ENCODE results near the gene USE1. TPM values are rescaled to one million over a fixed set of nuclear protein-coding genes. Genes with fewer than 3 reads are reported as not detected.

The USE1 gene
- total and polyA plus RNA-seq, 9 of the 15 experiments (the other 6 are each of a cell fraction or from before 2014, with no cell fraction given): 17.3 to 52.4 (median 34.0) TPM

GRCh38 chr19:17266975-17267788 is 52.0 kb downstream of the USE1 start, which contains the start of gene BABAM1 (continued):
- TF ChIP-seq SP2 (IDR thresholded peaks at IDR 0.05; ENCODE audit: extremely low read depth, low read depth, low read length, poor library complexity, severe bottlenecking) (peak; percentile 32), TEAD1 (CRISPR knock-in tag; IDR thresholded peaks at IDR 0.05) (peak in 1 of 2 experiments; percentile 59; a peak in 1 of 4 replicates), AFF4 (CRISPR knock-in tag; IDR thresholded peaks at IDR 0.05) (no peak), PCBP1 (IDR thresholded peaks at IDR 0.05; ENCODE audit: low read depth, low read length, poor library complexity, severe bottlenecking) (no peak), ZNF134 (CRISPR knock-in tag; conservative IDR thresholded peaks at IDR 0.05) (no peak), CGGBP1 (CRISPR knock-in tag; IDR thresholded peaks at IDR 0.05) (no peak), HDAC2 (IDR thresholded peaks at IDR 0.05) (peak; percentile 84), BCOR (IDR thresholded peaks at IDR 0.05) (no peak), CC2D1A (IDR thresholded peaks at IDR 0.05) (peak; percentile 95), HCFC1 (IDR thresholded peaks at IDR 0.05; ENCODE audit: low read depth, low read length) (peak; percentile 97), SAFB2 (IDR thresholded peaks at IDR 0.05; ENCODE audit: borderline replicate concordance, low read depth, low read length, severe bottlenecking) (no peak), MTF1 (CRISPR knock-in tag; IDR thresholded peaks at IDR 0.05; ENCODE audit: borderline replicate concordance) (no peak), KDM4B (IDR thresholded peaks at IDR 0.05; ENCODE audit: borderline replicate concordance in 2 of 2, low read depth in 1 of 2) (peak in 1 of 2 experiments; percentile 69; a peak in 1 of 4 replicates), PHB2 (IDR thresholded peaks at IDR 0.05; ENCODE audit: low read depth) (no peak), NFRKB (IDR thresholded peaks at IDR 0.05; ENCODE audit: low read depth) (peak; percentile 58; the same call in 1 of the 2 replicates), SP1 (CRISPR knock-in tag; IDR thresholded peaks at IDR 0.05) (peak; percentile 69), ZBED1 (IDR thresholded peaks at IDR 0.05) (no peak), YY1 (IDR thresholded peaks at IDR 0.05; ENCODE audit: borderline replicate concordance in 1 of 3, control insufficient read depth in 1 of 3, extremely low read depth in 1 of 3, insufficient read depth in 3 of 3, insufficient read length in 1 of 3, insufficient replicate concordance in 2 of 3, low read depth in 1 of 3, low read length in 2 of 3) (peak; percentile 81 to 98 (median 97)), SMAD3 (CRISPR knock-in tag; conservative IDR thresholded peaks at IDR 0.05) (no peak), ZNF143 (CRISPR knock-in tag; IDR thresholded peaks at IDR 0.05) (peak; percentile 95), ILK (tag; IDR thresholded peaks at IDR 0.05; ENCODE audit: borderline replicate concordance, low read depth) (no peak), ZFPM2 (CRISPR knock-in tag; IDR thresholded peaks at IDR 0.05) (no peak), EP400 (IDR thresholded peaks at IDR 0.05) (peak; percentile 45), SAFB (IDR thresholded peaks at IDR 0.05; ENCODE audit: borderline replicate concordance, low read depth, low read length) (no peak), JUN (IDR thresholded peaks at IDR 0.05; ENCODE audit: borderline replicate concordance, low read depth, low read length) (no peak), JUN (CRISPR knock-in tag; IDR thresholded peaks at IDR 0.05; ENCODE audit: borderline replicate concordance) (no peak)

All from K562 (cell line).